ENCODE results near the gene OSBPL8. TPM values are rescaled to one million over a fixed set of nuclear protein-coding genes. Genes with fewer than 3 reads are reported as not detected.

The OSBPL8 gene
- total and polyA plus RNA-seq, 8 donors, result 7.7 to 147 (median 29.4) TPM

DNA sequence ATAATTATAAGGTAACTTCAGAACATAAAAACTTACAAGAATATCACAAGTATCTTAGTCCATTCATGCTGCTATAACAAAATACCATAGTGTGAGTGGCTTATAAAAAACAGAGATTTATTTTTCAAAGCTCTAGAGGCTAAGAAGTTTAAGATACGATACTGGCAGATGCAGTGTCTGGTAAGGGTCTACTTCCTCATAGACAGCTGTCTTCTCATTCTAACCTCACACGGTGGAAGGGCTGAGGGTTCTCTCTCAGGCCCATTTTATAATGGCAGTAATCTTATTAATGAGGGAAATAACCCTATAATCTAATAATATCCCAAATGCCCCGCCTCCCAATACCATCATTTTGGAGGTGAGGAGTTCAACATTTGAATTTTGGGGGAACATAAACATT is 23.7 kb upstream of the OSBPL8 start:
- TF ChIP-seq POLR2AphosphoS5 (IDR thresholded peaks at IDR 0.05) (no peak), POLR2A (IDR thresholded peaks at IDR 0.05) (no peak), EP300 (IDR thresholded peaks at IDR 0.05) (no peak)
- TF ChIP-seq, protein P1, sequence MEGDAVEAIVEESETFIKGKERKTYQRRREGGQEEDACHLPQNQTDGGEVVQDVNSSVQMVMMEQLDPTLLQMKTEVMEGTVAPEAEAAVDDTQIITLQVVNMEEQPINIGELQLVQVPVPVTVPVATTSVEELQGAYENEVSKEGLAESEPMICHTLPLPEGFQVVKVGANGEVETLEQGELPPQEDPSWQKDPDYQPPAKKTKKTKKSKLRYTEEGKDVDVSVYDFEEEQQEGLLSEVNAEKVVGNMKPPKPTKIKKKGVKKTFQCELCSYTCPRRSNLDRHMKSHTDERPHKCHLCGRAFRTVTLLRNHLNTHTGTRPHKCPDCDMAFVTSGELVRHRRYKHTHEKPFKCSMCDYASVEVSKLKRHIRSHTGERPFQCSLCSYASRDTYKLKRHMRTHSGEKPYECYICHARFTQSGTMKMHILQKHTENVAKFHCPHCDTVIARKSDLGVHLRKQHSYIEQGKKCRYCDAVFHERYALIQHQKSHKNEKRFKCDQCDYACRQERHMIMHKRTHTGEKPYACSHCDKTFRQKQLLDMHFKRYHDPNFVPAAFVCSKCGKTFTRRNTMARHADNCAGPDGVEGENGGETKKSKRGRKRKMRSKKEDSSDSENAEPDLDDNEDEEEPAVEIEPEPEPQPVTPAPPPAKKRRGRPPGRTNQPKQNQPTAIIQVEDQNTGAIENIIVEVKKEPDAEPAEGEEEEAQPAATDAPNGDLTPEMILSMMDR (IDR thresholded peaks at IDR 0.05), result no peak
- no peak overlapping the region for H3K27ac ChIP-seq
- H3K4me1 ChIP-seq, result no peaks in the 10 kb centered on the region
- no peaks in the 10 kb centered on the region for H3K27me3 ChIP-seq
- intact Hi-C loops (cut with DNase I; ENCODE audit: low total_unique reads), result no loop called here
- no peak for DNase-seq
- 79 to 90% (median 88%) methylated on average over 3 of the region's 3 CpGs for WGBS, 5 donors
- no peaks in the 10 kb centered on the region for H3K36me3 ChIP-seq
- H3K9me3 ChIP-seq, result peaks cover 0 to 5% (median 0%) of the 10 kb centered on the region in 4 donors
- H3K4me3 ChIP-seq, result no peak overlapping the region

DNA sequence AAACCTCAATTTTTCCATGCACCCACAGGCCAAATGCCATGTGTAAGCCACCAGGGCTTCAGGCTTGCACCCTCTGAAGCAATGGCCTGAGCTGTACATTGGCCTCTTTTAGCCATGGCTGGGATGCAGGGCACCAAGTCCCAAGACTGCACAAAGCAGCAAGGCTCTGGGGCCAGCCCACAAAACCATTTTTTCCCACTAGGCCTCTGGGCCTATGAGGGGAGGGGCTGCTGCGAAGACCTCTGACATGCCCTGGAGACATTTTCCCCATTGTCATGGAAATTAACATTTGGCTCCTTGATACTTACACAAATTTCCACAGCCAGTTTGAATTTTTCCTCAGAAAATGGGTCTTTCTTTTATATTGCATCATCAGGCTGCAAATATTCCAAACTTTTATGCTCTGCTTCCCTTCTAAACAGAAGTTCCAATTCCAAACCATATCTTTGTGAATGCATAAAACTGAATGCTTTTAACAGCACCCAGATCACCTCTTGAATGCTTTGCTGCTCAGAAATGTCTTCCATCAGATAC is 14.3 kb upstream of the OSBPL8 start:
- 91 to 100% (median 100%) methylated on average over 1 of the region's 1 CpG for WGBS, 5 donors
- Histone ChIP-seq H3K4me3 (no peak overlapping the region), H3K9me3 (peaks cover 0 to 8% (median 2%) of the 10 kb centered on the region in 4 donors), H3K27ac (no peak overlapping the region), H3K27me3 (no peaks in the 10 kb centered on the region), H3K4me1 (no peaks in the 10 kb centered on the region), H3K36me3 (no peaks in the 10 kb centered on the region)
- no peak for DNase-seq
- intact Hi-C loops (cut with DNase I; ENCODE audit: low total_unique reads), result no loop called here
- TF ChIP-seq, protein P1 (IDR thresholded peaks at IDR 0.05), result no peak
- TF ChIP-seq EP300 (IDR thresholded peaks at IDR 0.05) (no peak), POLR2AphosphoS5 (IDR thresholded peaks at IDR 0.05) (no peak), POLR2A (IDR thresholded peaks at IDR 0.05) (no peak)

DNA sequence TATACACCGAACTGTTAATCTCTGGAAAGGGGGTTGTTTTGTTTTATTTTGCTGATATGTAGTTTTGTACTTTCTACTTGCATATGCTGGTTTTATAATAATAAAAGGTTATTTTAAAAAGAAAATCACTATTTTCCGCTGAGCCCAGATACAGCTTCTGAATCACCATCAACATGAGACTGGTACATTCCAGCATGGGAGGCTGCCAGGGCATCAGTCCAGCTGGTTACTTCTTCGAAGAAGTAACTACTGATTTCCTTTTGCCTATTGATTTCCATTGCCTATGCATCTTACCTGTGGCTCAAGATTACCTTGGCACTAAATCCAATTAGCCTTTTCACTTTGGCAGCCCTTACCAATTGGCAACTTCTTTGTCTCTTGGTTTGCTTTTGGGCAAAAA is 11.7 kb upstream of the OSBPL8 start:
- Histone ChIP-seq H3K27ac (no peak overlapping the region), H3K36me3 (no peaks in the 10 kb centered on the region), H3K4me1 (no peaks in the 10 kb centered on the region), H3K4me3 (no peak overlapping the region), H3K9me3 (peaks cover 0 to 8% (median 0%) of the 10 kb centered on the region in 4 donors), H3K27me3 (no peaks in the 10 kb centered on the region)
- TF ChIP-seq POLR2AphosphoS5 (IDR thresholded peaks at IDR 0.05) (no peak), POLR2A (IDR thresholded peaks at IDR 0.05) (no peak), EP300 (IDR thresholded peaks at IDR 0.05) (no peak)
- TF ChIP-seq, protein P1 (IDR thresholded peaks at IDR 0.05), result no peak
- WGBS, 5 donors, result 62 to 84% (median 66%) methylated on average over 3 of the region's 3 CpGs
- no peak for DNase-seq
- intact Hi-C loops (cut with DNase I; ENCODE audit: low total_unique reads), result no loop called here

DNA sequence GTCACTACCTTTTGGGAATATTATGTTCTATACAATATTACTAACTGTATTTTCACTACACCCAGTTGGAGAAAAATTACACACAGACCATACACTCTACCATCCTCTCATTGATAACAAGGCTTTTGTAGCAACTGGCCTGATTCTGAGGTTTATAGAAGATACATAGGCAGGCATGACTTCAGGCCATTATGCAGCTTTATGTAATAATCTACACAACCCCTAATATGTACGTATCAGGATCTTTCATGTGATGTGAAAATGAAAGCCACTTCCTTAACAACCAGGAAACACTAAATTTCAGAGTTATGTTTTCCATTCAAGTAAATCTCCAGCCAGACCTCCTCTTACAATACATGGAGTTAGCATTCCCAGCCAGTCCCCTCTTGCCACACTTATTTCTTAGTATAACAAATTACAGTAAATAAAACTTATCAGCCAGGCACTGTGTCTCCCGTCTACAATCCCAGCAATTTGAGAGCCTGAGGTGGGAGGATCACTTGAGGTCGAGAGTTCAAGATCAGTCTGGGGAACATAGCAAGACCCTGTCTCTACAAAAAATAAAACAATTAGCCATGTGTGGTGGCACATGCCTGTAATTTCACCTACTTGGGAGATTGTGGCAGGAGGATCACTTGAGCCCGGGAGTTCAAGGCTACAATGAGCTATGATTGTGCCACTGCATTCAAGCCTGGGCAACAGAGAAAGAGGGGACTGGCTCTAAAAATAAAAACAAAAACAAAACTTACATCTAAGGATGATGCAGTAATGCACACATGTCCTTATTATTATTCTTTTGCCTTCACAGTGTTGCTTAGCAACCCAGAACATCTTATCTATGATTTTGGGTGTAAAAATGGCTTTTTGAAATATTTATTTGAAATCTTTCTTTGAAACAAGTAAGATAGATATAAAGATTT is 10.4 kb upstream of the OSBPL8 start:
- 51 to 64% (median 57%) methylated on average over 4 of the region's 4 CpGs for WGBS, 5 donors
- Histone ChIP-seq H3K27ac (no peak overlapping the region), H3K36me3 (no peaks in the 10 kb centered on the region), H3K9me3 (peaks cover 0 to 8% (median 0%) of the 10 kb centered on the region in 4 donors), H3K4me1 (no peaks in the 10 kb centered on the region), H3K4me3 (no peak overlapping the region), H3K27me3 (no peaks in the 10 kb centered on the region)
- intact Hi-C loops (cut with DNase I; ENCODE audit: low total_unique reads), result no loop called here
- DNase-seq, result peak in 1 of 2 donors; percentile 43
- TF ChIP-seq POLR2A (IDR thresholded peaks at IDR 0.05) (no peak), POLR2AphosphoS5 (IDR thresholded peaks at IDR 0.05) (no peak), EP300 (IDR thresholded peaks at IDR 0.05) (no peak)
- TF ChIP-seq, protein P1 (IDR thresholded peaks at IDR 0.05), result no peak

Measured in stomach (tissue), 9 donors.